ENCODE results near the gene CCHCR1.

The CCHCR1 gene

DNA sequence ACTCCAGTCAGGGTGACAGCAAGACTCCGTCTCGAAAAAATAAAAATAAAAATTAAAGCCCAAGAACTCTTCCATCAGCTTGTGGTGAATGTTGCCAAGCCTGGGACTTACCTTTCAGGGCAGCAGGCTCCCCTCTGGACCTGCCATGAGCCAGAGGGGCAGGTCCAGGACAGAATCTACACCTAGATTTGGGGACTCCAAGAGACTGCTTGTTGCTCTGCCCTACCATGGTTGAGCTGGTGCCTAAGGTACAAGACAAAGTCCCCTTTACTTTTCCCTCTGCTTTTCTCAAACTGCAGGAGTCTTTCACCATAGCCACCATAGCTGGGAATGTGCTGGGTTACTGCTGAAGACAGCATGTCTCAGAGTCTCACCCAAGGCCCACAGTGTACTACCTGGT lies 54.5 kb downstream of the CCHCR1 start:
- no peak for DNase-seq (ENCODE audit: low spot score)

DNA sequence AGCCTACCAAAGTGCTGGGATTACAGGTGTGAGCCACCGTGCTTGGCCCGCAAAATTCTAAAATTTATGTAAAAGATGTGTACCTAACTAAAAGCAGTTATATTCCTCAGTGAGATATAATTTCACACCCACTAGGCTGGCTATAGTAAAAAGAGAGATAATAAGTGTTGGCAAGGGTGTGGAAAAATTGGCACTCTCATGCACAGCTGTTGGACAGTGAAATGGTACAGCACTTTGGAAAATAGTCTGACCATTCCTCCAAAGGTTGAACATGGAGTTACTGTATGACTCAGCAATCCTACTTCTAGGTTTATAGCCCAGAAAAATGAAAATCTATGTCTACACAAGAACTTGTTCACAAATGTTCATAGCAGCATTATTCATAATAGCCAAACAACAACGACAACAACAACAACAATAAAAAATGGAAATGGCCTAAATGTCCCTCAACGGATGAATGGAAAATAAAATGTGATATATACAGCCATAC lies 59.1 kb downstream of the CCHCR1 start:
- no peak for DNase-seq (ENCODE audit: low spot score)

DNA sequence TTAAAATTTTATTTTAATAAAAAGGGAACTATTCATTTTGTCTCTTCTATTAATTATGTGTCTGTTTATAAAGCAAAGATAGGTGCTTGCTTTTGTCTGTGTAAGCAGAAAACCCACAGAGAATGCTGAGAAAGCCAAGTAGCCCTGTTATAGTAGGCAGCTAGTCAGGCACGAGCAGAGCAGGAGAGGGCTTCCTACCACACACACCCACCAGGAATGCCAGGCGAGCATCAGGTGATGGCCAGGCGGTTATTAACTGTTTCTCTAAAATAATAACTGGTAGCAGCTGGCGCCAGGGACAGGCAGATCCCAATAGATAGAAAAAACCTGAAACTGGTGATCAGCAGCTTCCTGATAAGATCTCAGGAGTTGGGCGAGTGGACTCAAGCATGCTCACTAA lies 60.9 kb downstream of the CCHCR1 start:
- DNase-seq (ENCODE audit: low spot score): no peak

DNA sequence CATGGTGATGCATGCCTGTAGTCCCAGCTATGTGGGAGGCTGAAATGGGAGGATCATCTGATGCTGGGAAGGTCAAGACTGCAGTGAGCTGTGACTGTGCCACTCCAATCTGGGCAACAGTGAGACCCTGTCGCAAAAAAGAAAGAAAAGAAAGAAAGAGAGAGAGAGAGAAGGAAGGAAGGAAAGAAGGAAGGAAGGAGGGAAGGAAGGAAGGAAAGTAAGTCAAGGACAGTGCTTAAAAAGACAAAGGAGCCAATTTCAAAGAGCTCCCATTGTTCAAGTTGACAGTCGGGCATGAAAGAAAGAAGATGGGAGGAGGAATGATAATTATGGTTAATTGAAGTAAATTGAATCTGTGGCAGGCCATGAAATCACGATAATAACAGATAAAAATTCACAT lies 61.4 kb downstream of the CCHCR1 start:
- no peak for DNase-seq (ENCODE audit: low spot score)

DNA sequence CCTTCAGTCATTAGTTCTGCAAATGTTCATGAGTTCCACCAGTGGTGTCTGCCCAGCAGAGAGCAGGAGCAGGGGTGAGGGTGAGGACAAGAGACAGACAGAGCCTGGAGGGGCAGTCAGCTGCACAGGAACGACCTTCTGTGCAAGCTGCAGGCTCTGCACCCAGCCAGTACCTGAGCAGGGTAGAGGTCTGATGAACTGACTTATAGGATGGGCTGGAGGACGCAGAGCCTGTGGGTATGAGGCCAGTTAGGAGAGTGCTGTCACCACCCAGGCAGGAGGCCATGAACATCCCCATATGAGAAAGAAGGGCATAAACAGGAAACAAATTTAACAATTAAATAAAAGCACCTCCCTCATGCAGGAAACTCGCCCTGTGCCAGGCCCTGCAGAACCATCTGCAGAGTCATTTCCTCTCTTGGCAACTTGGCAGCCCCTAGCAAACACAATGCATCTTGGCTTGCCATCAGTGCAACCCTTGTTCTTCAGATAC lies 63.2 kb downstream of the CCHCR1 start:
- peak; percentile 55 for DNase-seq (ENCODE audit: low spot score)

DNA sequence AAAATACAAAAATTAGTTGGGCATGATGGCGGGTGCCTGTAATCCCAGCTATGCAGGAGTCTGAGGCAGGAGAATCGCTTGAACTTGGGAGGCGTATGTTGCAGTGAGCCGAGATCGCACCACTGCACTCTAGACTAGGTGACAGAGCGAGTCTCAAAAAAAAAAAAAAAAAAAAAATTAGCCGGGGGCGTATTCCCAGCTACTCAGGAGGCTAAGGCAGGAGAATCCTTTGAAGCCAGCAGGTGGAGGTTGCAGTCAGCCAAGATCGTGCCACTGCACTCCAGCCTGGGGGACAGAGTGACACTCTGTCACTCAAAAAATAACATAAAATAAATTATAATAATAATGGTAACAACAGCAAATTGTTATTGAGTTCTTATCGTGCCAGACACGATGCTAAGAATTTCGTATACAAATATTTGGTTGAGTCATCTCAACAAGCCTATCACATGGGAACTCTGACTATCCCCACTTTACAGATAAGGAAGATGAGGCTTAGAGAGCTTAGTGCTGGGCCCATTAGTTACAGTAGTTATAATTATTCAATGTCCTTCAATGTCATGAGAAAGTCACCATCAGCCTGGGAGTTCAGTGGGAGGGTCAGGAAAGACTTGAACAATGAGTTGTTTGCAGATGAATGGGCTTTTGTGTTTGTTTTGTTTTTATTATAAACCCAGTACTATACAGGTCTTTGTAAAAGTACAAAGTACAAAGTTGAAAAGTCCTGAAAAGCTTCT lies 64.7 kb downstream of the CCHCR1 start:
- peak; percentile 84 for DNase-seq (ENCODE audit: low spot score)
